HG02970 (cell line): ENCODE results near the gene RASA2.
"Not testable (repeated sequence)": the region's sequence is repeated elsewhere in the genome, so short reads cannot be mapped to it uniquely, and the experiment has no call there.

Experiments
- ATAC-seq: cut with Tn5 transposase; IDR thresholded peaks from one replicate; pipeline ENCODE4 v1.9.1; 2021; ENCODE audit warnings: mild to moderate bottlenecking, moderate library complexity, moderate number of reproducible peaks; ENCODE audit not compliant: unreplicated experiment, low FRiP score

The RASA2 gene

DNA sequence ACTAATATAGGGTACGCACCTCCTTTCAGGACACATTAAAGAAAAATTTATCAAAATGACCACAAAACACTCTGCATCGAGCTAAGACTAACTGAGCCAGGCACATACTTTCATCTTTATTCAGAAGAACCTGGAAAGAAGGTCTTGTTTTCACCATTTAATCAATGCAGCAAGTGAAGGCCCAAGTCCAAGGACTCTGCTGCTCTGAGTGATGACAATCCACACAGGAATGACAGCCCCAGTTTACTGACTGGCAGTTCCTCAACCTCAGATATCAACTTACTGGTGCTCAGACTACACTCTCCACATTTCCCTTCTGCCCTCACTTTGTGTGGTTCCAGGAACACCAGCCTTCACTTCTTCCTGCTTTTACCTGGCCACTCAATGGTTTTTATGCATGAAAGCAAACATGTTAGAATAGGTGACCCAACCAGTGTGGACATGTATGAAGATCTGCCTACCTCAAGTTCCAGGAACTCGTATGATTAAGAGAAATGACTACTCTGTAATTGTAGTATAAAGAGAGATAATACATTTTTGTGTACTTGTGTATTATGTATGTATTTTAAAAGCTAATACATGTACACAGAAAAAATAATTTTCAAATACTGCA is 29.1 kb upstream of the RASA2 start:
- no peak for ATAC-seq

DNA sequence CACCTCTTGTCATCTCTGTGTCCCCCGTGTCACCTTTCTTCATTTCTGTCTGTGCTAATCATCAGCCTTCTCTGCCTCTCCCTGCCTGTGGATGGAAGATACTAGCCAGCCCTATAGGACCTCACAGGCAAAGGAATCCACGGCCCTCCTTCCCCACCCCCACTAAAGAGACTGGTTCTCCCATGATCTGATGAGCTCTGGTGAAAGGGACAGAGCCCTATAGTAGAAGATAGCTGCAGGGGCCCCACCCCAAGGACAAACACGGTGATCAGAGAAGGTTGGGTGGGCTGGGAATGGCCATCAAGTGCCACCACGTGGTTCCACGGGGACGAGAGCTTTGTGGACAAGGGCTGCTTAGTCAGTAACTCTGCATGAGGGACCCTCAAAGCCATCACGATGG is 27.8 kb upstream of the RASA2 start:
- no peak for ATAC-seq

DNA sequence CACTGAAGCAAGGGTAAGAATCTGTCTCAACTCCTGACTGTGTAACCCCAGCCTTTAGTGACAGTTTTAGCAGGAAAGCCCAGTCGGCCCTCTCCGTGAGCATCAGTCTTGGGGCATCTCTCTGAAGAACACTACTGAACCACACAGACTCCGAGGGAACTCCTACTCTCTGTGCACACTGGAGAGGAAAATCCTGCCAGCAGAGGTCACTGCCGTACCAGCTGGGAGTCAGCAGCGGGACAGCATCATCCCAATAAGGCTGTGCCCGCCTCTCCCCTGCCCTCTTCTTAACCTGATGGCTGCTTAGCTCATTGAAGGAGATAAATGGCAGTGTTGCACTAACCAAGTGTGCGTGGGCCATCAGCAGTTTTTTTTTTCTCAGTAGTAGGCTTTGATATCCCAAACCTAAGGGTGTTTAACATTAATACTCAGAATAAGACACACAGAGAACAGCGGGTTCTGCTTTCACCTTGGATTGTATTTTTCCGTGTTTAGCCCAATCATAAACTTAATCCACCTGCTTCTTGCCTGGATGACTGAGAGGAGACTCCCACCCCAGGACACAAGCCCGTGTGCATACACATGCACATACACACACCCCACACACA is 26.6 kb upstream of the RASA2 start:
- no peak for ATAC-seq

DNA sequence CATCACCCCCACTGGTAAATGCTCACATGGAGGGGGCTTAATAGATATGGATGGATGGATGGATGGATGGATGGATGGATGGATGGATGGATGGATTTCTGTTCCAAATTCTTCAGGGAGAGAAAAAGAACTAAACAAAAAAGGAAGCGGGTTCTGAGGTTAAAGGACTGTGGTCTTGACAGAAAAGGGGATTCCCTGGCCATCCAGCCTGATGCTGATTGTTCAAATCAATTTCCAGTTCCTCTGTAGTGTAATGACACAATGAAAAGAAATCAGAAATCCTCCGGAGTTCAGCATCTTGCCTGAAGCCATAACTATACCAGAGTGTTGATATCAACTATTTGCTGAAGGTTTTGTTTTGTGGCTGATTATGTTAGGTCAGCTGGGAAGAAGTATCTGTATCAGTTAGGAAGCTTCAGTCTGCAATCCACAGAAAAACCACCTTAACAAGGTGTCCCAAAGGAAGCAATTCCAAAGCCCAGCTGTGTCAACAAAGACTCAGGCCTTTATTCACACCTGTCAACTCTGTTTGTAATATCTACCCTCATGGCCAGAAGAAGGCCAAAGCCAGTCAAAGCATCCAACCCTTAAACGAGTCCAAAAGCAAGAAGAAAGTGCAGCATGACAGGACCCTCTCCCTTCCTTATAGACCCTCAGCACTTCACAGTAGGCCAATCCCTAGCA is 24.5 kb upstream of the RASA2 start:
- no peak for ATAC-seq

DNA sequence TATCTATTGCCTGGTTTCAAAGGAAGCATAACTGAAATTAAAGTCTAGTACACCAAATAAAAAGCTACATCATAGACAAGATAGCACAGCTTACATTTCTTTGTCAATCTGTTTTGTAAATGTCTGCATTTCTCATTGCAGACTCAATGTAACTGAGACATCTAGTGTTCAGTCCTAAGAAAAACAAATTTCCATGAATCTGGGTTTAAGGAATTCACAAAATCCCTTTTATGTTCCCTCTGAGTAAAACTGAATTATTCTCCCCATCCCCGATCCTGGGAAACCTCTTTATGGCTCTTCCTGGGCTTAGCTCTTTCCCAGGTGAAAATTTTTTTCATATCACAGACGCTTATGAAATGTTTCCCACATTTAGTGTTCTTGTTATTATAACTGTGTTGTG is 21.6 kb upstream of the RASA2 start:
- ATAC-seq, result no peak

GRCh38 chr3:141466633-141467169 is 20.1 kb upstream of the RASA2 start:
- ATAC-seq, result no peak

GRCh38 chr3:141469720-141470119 is 17.1 kb upstream of the RASA2 start:
- no peak for ATAC-seq

GRCh38 chr3:141471160-141471559 is 15.7 kb upstream of the RASA2 start:
- no peak for ATAC-seq

GRCh38 chr3:141476033-141476432 is 10.8 kb upstream of the RASA2 start:
- ATAC-seq, result no peak

- no peak for ATAC-seq
Observed at GRCh38 chr3:141477224-141477623, 9.6 kb upstream of the RASA2 start.

DNA sequence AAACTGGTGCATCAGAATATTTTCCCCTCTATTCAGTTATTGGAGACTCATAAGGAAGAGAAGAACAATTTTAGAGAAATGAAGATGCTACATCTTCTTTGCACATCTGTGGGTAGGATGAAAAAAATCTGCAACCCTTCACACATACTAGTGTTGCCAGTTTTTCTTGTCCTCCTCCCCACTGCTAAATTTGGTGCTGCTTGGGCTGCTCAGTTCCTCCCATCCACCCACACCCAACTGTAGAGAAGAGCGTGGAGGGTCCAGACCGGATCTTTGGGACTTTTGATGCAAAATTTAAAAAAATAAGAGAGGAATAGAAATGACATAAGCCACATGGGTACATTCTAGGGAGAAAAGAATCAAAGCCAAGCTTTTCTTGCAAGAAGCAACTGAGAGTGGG is 8.7 kb upstream of the RASA2 start:
- ATAC-seq, result no peak

DNA sequence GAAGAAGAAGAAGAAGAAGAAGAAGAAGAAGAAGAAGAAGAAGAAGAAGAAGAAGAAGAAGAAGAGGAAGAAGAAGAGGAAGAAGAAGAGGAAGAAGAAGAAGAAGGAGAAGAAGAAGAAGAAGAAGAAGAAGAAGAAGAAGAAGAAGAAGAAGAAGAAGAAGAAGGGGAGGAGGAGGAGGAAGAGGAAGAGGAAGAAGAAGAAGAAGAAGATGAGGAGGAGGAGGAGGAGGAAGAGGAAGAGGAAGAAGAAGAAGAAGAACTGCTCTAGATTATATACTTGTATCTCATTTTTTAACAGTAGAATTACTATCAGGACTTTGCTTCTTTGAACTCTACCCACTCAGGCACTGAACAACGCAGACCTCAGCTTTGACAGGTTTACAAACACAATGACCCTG is 8.0 kb upstream of the RASA2 start:
- ATAC-seq, result not testable (repeated sequence)

DNA sequence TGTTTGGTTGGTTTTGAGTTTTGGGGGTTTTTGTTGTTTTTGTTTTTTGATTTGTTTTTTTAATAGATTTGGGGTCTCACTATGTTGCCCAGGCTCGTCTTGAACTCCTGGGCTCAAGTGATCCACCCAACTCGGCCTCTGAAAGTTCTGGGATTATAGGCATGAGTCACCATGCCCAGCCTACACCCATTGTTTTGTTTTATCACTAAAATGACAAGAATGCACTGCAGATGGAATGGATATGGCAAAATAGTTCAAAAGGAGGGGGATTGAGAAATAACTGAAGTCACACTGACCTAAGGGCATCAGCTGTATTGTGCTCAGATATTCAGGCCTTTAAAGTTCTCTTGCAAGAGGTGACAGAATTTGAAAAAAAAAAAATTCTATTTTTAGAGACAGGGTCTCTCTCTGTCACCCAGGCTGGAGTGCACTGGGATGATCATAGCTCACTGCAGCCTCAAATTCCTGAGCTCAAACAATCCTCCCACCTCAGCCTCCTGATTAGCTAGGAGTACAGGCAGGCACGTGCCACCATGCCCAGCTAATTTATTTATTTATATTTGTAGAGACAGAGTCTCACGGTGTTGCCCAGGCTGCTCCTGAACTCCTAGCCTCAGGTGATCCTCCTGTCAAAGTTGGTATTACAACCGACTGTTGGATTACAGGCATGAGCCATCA is 4.4 kb upstream of the RASA2 start:
- no peak for ATAC-seq

GRCh38 chr3:141484701-141485287 is 2.0 kb upstream of the RASA2 start:
- ATAC-seq, result no peak

GRCh38 chr3:141485641-141486495 is 959 bp upstream of the RASA2 start:
- no peak for ATAC-seq

- ATAC-seq, result no peak
Observed at GRCh38 chr3:141486496-141486745, 406 bp upstream of the RASA2 start.

DNA sequence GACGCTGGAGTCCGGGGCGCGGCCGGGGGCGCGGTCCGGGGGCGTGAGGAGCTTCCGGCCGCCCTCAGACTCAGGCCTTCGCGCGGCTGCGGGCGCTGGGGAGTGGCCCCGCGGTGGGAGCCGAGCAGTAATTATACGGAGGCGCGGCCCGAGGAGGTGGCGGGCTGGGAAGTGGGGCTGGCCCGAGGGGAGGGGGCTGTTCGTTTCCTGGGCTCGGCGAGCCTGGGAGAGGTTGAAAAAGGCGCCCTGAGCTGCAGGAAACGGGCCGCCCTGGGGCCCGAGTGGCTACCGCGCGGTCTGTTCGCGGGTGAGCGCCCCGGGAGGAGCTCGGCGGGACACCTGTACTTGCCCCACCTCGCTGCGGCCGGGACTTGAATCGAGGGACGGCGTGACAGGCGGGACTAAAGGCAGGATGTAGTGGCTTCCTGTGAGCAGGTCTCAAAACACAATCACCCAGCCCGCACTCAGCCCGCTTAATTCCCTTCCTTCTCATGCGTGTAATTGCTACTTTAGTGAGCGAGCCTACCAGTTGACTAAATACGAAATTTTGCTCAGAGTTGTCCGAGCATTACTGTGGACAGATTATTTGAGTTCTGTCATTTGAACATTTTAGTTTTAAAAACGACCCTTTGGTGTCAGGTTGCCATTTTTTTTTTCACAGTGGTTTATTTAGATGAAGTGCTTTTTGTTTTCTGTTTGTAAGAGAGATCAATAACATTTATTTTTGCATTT is 860 bp downstream of the RASA2 start:
- peak; percentile 65 for ATAC-seq

GRCh38 chr3:141489203-141489602 is 2.4 kb downstream of the RASA2 start:
- no peak for ATAC-seq

DNA sequence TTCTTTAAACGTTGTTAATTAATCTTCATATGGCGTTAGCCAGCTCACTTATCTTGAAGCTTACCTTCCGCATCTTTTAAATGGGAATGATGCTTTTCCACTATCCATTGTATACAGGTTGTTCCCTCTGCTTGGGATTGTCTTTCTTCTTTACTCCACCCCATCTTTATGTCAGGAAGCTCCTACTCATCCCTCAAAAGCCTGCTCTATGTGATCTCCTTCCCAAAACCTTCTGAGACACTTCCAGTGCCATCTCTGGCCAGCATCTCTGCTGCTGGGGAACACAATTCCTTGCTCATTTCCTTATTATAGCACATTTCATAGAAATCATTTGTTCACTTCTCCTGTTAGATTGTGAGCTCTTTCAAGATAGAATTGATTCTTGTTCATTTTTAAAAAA is 4.3 kb downstream of the RASA2 start:
- no peak for ATAC-seq

GRCh38 chr3:141491929-141492328 is 5.1 kb downstream of the RASA2 start:
- ATAC-seq, result no peak
